ENCODE data around the gene SMCO4. TPM values are rescaled to one million over a fixed set of nuclear protein-coding genes. Genes with fewer than 3 reads are reported as not detected.
"Not testable (repeated sequence)": the region's sequence is repeated elsewhere in the genome, so short reads cannot be mapped to it uniquely, and the experiment has no call there.

Gene SMCO4, protein sequence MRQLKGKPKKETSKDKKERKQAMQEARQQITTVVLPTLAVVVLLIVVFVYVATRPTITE
- 10 to 100 TPM; 16.0 to 19.1 (median 18.7) TPM for polyA plus RNA-seq (ENCODE audit: insufficient read length in 4 of 4)

GRCh38 chr11:93543292-93543977, at the start of gene SMCO4:
Gene SMCO4, minus strand, starts transcription at chr11:93543391. Its CDS starts 64,202 bp downstream, at chr11:93479189.
- peak in 3 of 4 donors; percentile 50 to 64 (median 61) for DNase-seq (ENCODE audit: low read depth in 4 of 4, low spot score in 2 of 4)

GRCh38 chr11:93591247-93591898, 48.2 kb upstream of the SMCO4 start:
- DNase-seq (ENCODE audit: low read depth in 4 of 4, low spot score in 2 of 4), result no peak

GRCh38 chr11:93589347-93589746, 46.2 kb upstream of the SMCO4 start:
- no peak for DNase-seq (ENCODE audit: low read depth in 4 of 4, low spot score in 2 of 4)

DNA sequence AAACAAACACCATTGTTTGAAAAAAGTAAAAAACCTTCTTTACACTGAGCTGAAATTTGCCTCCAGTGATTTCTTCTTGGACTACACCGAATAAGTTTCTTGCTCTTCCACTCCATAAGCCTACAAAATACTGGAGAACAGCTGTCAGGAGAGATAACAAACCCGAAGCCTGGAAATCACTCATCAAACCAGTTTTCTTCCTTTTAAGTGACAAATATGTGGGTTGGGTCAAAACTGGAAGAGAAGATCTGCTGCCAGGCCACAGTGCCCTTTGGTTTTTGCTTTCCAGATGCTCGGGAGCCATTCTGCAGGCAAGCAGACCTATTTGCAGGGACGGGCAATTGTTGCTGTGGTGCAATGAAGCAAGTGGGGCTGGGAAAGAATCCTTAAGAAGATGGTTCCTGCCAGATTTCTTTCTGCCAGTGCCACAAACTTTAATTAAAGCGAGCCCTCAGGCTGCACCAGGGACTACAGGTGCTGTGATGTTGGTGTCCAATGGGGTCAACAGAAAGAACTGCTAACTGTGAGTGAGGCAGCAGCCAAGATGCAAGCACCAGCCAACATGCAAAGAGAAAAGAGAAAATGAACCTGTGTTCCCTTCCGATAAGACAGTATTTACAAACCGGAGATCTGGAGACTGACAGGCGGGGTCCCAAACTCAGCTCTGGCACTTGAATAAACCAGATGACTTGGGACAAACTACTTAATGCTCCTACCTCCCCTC, 44.8 kb upstream of the SMCO4 start:
- DNase-seq (ENCODE audit: low read depth in 4 of 4, low spot score in 2 of 4), result no peak

- DNase-seq (ENCODE audit: low read depth in 4 of 4, low spot score in 2 of 4), result not testable (repeated sequence)
These were observed 44.2 kb upstream of the SMCO4 start for GRCh38 chr11:93587425-93587824.

DNA sequence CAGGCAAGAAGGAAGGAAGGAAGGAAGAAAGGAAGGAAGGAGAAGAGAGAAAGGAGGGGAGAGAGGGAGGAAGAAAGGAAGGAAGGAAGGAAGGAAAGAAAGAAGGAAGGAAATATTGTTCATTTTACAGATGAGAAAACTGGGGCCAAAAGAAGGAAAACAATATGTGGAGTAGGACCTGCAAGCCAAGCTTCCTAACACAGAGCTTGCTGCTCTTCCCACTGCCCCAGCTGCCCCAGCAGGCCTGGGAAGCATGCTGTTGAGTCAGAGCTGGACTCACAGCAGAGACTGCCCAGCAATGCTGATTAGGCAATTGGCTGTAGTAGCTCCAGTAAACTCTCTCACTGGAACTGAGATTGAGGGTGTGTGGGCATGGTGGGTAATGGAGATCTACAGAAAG, 42.6 kb upstream of the SMCO4 start:
- DNase-seq (ENCODE audit: low read depth in 4 of 4, low spot score in 2 of 4), result no peak

DNA sequence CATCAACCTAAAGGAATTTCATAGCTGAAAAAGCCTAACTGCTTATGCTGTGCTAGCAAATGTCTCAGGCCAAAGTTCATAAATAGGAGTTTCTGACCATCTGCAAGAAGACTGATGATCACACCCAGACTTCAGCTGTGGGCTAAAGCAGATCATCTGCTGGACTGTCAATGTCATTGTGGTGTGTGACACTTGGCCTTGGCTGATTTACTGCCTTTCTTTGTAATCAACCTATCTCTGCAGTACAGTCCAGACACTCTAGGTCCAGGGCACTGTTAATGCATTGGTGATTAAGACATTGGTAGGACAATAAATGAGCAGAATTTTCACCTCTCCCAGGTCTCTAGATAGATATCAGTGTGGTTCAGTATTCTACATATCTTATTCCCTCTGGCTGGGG, 40.3 kb upstream of the SMCO4 start:
- DNase-seq (ENCODE audit: low read depth in 4 of 4, low spot score in 2 of 4), result no peak

DNA sequence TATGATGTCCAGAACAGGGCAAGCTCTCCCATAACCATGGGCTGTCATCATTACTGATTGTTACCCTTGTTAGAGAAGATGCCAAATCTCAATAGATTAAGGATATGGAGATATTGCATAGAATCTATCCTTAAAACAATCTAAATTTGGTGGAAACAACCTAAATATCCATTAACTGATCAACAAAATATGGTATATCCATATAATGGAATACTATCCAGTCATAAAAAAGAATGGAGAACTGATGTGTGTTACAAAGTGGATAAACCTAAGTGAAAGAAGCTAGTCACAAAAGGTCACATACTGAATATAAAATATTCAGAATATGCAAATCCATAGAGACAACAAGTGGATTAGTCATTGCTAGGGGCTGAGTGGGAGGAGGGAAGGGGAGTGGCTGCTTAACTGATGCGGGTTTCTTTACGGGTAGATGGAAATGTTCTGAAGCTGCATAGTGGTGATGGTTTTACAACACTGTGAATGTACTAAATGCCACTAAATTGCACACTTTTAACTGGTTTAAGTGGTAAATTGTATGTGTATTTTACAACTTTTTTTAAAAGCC, 36.1 kb upstream of the SMCO4 start:
- no peak for DNase-seq (ENCODE audit: low read depth in 4 of 4, low spot score in 2 of 4)

DNA sequence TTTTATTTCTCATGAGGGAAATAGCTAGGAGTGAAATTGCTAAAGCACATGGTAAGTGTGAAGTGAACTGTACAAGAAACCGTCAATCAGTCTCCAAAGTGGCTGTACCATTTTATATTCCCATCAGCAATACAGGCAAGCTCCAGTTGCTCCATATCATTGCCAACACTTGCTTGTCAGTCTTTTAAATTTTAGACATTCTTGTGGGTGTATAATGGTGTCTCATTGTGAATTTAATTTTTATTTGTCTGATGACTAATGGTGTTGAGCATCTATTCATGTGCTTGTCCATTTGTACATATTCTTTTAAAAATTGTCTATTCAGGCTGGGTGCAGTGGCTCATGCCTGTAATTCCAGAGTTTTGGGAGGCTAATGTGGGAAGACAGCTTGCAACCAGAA, 34.1 kb upstream of the SMCO4 start:
- no peak for DNase-seq (ENCODE audit: low read depth in 4 of 4, low spot score in 2 of 4)

GRCh38 chr11:93576870-93577269, 33.7 kb upstream of the SMCO4 start:
- not testable (repeated sequence) for DNase-seq (ENCODE audit: low read depth in 4 of 4, low spot score in 2 of 4)

- DNase-seq (ENCODE audit: low read depth in 4 of 4, low spot score in 2 of 4), result no peak
These were observed 31.5 kb upstream of the SMCO4 start for GRCh38 chr11:93574638-93575220.

DNA sequence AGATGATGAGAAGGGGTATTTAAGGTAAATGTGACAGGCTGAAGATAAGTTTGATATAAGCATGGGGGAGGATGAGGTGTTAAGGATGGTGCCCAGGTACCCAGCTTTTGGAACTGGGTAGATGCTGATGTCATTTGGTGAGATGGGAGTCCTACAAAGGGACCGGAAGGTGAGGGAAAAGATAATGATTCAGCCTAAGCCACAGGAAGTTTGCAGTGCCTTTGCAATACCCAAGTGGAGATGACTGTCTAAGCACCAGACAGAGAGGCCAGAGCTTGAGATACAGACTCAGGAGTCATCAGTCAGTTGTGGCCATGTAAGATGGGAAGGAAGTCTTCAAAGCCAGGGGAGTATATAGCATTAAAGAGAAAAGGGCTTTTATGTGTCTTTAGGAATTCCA, 30.0 kb upstream of the SMCO4 start:
- no peak for DNase-seq (ENCODE audit: low read depth in 4 of 4, low spot score in 2 of 4)

GRCh38 chr11:93572621-93573020, 29.4 kb upstream of the SMCO4 start:
- no peak for DNase-seq (ENCODE audit: low read depth in 4 of 4, low spot score in 2 of 4)

DNA sequence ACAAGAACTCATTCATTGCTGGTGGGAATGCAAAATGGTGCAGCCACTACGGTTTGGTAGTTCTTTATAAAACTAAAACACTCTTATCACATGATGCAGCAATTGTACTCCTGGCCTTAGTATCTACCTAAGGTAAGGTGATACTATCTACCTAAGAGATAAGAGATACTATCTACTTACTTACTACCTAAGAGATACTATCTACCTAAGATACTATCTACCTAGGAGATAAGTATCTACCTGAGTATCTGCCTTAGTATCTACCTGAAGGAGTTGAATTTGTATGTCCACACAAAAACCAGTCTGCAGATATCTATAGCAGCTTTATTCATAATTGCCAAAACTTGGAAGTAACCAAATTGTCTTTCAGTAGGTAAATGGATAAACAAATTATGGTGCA, 29.0 kb upstream of the SMCO4 start:
- DNase-seq (ENCODE audit: low read depth in 4 of 4, low spot score in 2 of 4), result no peak

DNA sequence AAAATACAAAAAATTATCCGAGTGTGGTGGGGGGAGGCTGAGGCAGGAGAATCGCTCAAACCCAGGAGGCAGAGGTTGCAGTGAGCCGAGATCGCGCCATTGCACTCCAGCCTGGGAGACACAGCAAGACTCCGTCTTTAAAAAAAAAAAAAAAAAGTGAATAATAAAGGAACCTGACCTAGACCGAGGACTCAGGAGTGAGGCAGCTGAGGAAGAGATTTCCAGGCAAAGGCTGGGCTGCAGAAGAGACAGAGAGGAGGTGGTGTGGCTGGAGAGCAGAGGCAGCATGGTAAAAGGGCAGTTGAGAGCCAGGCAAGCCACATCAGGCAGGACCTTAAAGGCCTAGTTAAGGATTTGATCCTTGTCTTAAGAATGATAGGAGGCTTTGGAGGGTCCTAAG, 28.4 kb upstream of the SMCO4 start:
- DNase-seq (ENCODE audit: low read depth in 4 of 4, low spot score in 2 of 4), result no peak

- peak in 1 of 4 donors; percentile 25 for DNase-seq (ENCODE audit: low read depth in 4 of 4, low spot score in 2 of 4)
These were observed 27.7 kb upstream of the SMCO4 start for GRCh38 chr11:93570759-93571413.

GRCh38 chr11:93569496-93569895, 26.3 kb upstream of the SMCO4 start:
- DNase-seq (ENCODE audit: low read depth in 4 of 4, low spot score in 2 of 4), result no peak

DNA sequence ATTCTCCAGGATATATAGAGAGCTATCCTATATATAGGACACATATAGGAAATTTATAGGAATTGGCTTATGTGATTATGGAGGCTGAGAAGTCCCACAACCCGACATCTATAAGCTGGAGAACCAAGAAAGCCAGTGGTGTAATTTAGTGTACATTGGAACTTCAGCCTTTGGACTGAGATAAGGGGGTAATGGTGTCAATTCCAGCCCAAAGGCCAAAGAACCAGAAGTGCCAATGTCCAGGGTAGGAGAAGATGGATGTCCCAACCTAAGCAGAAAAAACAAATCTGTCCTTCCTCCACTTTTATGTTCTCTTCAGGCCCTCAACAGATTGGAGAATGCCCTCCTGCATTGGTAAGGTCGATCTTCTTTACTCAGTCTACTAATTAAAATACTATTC, 25.5 kb upstream of the SMCO4 start:
- DNase-seq (ENCODE audit: low read depth in 4 of 4, low spot score in 2 of 4), result no peak

- no peak for DNase-seq (ENCODE audit: low read depth in 4 of 4, low spot score in 2 of 4)
These were observed 24.3 kb upstream of the SMCO4 start for GRCh38 chr11:93567401-93567895.

DNA sequence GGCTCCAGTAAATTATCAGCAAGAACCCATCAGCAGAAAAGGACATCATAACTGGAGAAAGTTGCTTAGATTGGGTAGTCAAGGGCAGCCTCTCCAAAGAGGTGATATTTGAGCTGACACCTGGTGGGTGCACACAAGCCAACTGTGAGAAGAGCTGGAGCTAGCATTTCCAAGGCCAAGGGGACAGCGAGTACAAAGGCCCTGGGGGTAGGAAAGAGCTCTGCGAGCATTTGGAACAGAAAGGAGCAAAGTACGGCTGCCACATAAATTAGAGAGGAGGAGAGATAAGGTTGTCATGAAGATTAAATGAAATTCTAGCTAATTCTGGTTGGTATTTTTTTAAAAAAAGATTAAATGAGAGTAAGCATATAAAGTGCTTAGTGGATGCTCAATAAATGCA, 21.7 kb upstream of the SMCO4 start:
- no peak for DNase-seq (ENCODE audit: low read depth in 4 of 4, low spot score in 2 of 4)

Measured in left renal cortex interstitium (tissue), 4 donors.